H1 (cell line): ENCODE measurements around the gene WDR5.

Experiments
- ATF2 ChIP-seq: IDR thresholded peaks from 2 replicates; pipeline ENCODE4 v1.6.1; 2012; ENCODE audit warnings: low read length, inconsistent platforms
- CREB1 ChIP-seq: IDR thresholded peaks from 2 replicates; pipeline ENCODE4 v1.6.1; 2012; ENCODE audit warnings: inconsistent platforms
- CTCF ChIP-seq, 3 experiments: IDR thresholded peaks; 1 replicate in 2 of 3; 2 replicates in 1 of 3; pipeline versions ENCODE4 v1.5.1 to v1.6.1; 2011; ENCODE audit warnings: low read length in 3 of 3, mild to moderate bottlenecking in 3 of 3, inconsistent platforms in 2 of 3, low read depth in 1 of 3, moderate library complexity in 1 of 3; ENCODE audit not compliant: insufficient read depth in 1 of 3; ENCODE audit errors: control extremely low read depth in 1 of 3
- EP300 ChIP-seq, 2 experiments: IDR thresholded peaks; 1 replicate in 1 of 2; 2 replicates in 1 of 2; pipeline ENCODE4 v1.6.1; 2011 to 2012; ENCODE audit warnings: low read depth in 2 of 2, low read length in 2 of 2, mild to moderate bottlenecking in 2 of 2, borderline replicate concordance in 1 of 2, inconsistent platforms in 1 of 2, moderate library complexity in 1 of 2
- KDM5A ChIP-seq: fragments of 200-600 bp; IDR thresholded peaks from 2 replicates; pipeline ENCODE4 v1.7.1; 2012; ENCODE audit warnings: mild to moderate bottlenecking, low read length, inconsistent platforms, mixed read lengths
- PHF8 ChIP-seq: fragments of 200-600 bp; sonication (generic); conservative IDR thresholded peaks from 2 replicates; pipeline ENCODE4 v1.7.1; 2012; ENCODE audit warnings: low read depth, mild to moderate bottlenecking, inconsistent platforms, low read length, moderate library complexity
- POLR2A ChIP-seq, 2 experiments: IDR thresholded peaks; 1 replicate in 1 of 2; 2 replicates in 1 of 2; pipeline ENCODE4 v1.6.1; 2011; ENCODE audit warnings: low read depth in 2 of 2, low read length in 2 of 2, mild to moderate bottlenecking in 2 of 2; ENCODE audit errors: control extremely low read depth in 1 of 2
- RXRA ChIP-seq: IDR thresholded peaks from 2 replicates; pipeline ENCODE4 v1.6.1; 2011; ENCODE audit warnings: low read depth, mild to moderate bottlenecking, low read length, moderate library complexity; ENCODE audit not compliant: insufficient read depth
- SIN3A ChIP-seq, 2 experiments: IDR thresholded peaks in 1 of 2; conservative IDR thresholded peaks in 1 of 2; 2 replicates each; pipeline ENCODE4 v1.6.1; 2011 to 2012; ENCODE audit warnings: low read length in 2 of 2, improper control_type of control experiment in 1 of 2, low read depth in 1 of 2, mild to moderate bottlenecking in 1 of 2
- SP1 ChIP-seq: IDR thresholded peaks from 2 replicates; pipeline ENCODE4 v1.6.1; 2011; ENCODE audit warnings: low read depth, low read length
- SP2 ChIP-seq: IDR thresholded peaks from 2 replicates; pipeline ENCODE4 v1.6.1; 2012; ENCODE audit warnings: mild to moderate bottlenecking, low read length, inconsistent platforms
- TF ChIP-seq, protein P1 (sequence below): IDR thresholded peaks from 2 replicates; pipeline ENCODE4 v1.6.1; 2011; ENCODE audit warnings: low read depth, mild to moderate bottlenecking, low read length; ENCODE audit not compliant: insufficient read depth
- TF ChIP-seq, protein P2 (sequence below): IDR thresholded peaks from 2 replicates; pipeline ENCODE4 v1.6.1; 2012; ENCODE audit warnings: inconsistent platforms

GRCh38 chr9:134126373-134126772 is 9.5 kb upstream of the WDR5 start:
- TF ChIP-seq EP300 (IDR thresholded peaks at IDR 0.05; ENCODE audit: borderline replicate concordance in 1 of 2, low read depth in 2 of 2, low read length in 2 of 2) (no peak), SP1 (no peak), SIN3A (conservative IDR thresholded peaks at IDR 0.05 in 1 of 2, IDR thresholded peaks at IDR 0.05 in 1 of 2; ENCODE audit: low read depth in 1 of 2, low read length in 2 of 2) (no peak), ATF2 (no peak), KDM5A (no peak), CTCF (IDR thresholded peaks at IDR 0.05; ENCODE audit: control extremely low read depth in 1 of 3, insufficient read depth in 1 of 3, low read depth in 1 of 3, low read length in 3 of 3) (no peak), POLR2A (IDR thresholded peaks at IDR 0.05; ENCODE audit: control extremely low read depth in 1 of 2, low read depth in 2 of 2, low read length in 2 of 2) (no peak), RXRA (no peak), CREB1 (no peak), PHF8 (no peak), SP2 (no peak)
- TF ChIP-seq, protein P1, sequence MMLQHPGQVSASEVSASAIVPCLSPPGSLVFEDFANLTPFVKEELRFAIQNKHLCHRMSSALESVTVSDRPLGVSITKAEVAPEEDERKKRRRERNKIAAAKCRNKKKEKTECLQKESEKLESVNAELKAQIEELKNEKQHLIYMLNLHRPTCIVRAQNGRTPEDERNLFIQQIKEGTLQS, result no peak
- TF ChIP-seq, protein P2, sequence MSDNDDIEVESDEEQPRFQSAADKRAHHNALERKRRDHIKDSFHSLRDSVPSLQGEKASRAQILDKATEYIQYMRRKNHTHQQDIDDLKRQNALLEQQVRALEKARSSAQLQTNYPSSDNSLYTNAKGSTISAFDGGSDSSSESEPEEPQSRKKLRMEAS, result no peak
